HEK293T (cell line): ENCODE measurements around the gene NFKBIA.

Source experiments
- BHLHE40 ChIP-seq: fragments of 450-650 bp; IDR thresholded peaks from 2 replicates; pipeline ENCODE4 v1.6.1; 2016; ENCODE audit warnings: mild to moderate bottlenecking, moderate library complexity, borderline replicate concordance
- CTBP1 ChIP-seq: fragments of 450-650 bp; IDR thresholded peaks from 2 replicates; pipeline ENCODE4 v1.6.1; 2016; ENCODE audit warnings: borderline replicate concordance
- FOXA1 ChIP-seq: fragments of 450-650 bp; IDR thresholded peaks from 2 replicates; pipeline ENCODE4 v1.6.1; 2016; ENCODE audit warnings: mild to moderate bottlenecking
- FOXK2 ChIP-seq: fragments of 450-650 bp; IDR thresholded peaks from 2 replicates; pipeline ENCODE4 v1.6.1; 2016; ENCODE audit warnings: mild to moderate bottlenecking
- FOXM1 ChIP-seq: fragments of 450-650 bp; IDR thresholded peaks from 2 replicates; pipeline ENCODE4 v1.6.1; 2017; ENCODE audit warnings: mild to moderate bottlenecking, borderline replicate concordance
- LEF1 ChIP-seq: fragments of 450-650 bp; IDR thresholded peaks from 2 replicates; pipeline ENCODE4 v1.6.1; 2017; ENCODE audit warnings: mild to moderate bottlenecking, borderline replicate concordance
- NFRKB ChIP-seq: fragments of 450-650 bp; IDR thresholded peaks from 2 replicates; pipeline ENCODE4 v1.6.1; 2016; ENCODE audit warnings: mild to moderate bottlenecking, moderate library complexity
- SP1 ChIP-seq: fragments of 450-650 bp; IDR thresholded peaks from 2 replicates; pipeline ENCODE4 v1.6.1; 2017
- SUZ12 ChIP-seq: fragments of 450-650 bp; IDR thresholded peaks from 2 replicates; pipeline ENCODE4 v1.6.1; 2016; ENCODE audit warnings: mild to moderate bottlenecking
- TARDBP ChIP-seq: fragments of 450-650 bp; IDR thresholded peaks from 2 replicates; pipeline ENCODE4 v1.6.1; 2016
- ZNF384 ChIP-seq: fragments of 450-650 bp; IDR thresholded peaks from 2 replicates; pipeline ENCODE4 v1.6.1; 2016

DNA sequence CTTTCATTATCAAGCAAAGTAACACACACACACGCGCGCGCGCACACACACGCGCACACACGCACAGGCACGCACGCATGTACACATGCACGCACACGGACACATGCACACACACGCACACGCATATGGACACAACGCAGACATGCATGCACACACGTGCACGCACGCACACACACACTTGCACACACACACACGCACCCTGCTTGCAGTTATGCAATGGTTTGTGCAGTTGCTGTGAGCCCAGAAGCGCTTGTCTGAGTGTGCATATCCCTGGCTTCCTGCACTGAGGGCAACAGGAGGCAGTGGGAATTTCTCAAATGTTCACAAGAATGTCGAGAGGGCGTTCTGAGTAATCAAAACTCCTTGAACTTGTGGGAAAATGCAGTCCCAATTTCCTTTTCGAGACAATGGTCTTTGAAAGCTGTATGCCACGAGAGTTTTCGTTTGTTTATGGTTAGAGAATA, 41.6 kb downstream of the NFKBIA start:
- TF ChIP-seq FOXK2 = no peak
- no peak for TF ChIP-seq SUZ12
- no peak for TF ChIP-seq BHLHE40
- no peak for TF ChIP-seq NFRKB
- no peak for TF ChIP-seq TARDBP
- no peak for TF ChIP-seq ZNF384
- TF ChIP-seq LEF1 = no peak
- no peak for TF ChIP-seq FOXM1
- TF ChIP-seq CTBP1 = no peak
- no peak for TF ChIP-seq SP1
- no peak for TF ChIP-seq FOXA1
